Mesendoderm (in vitro differentiated cells): ENCODE measurements around the gene FEM1B.

Experiments used
- DNase-seq: peaks from one replicate; pipeline ENCODE4 v3.0.0; 2013
- H2AK5ac ChIP-seq: 2 replicates; pipeline ENCODE4 v1.6.1; 2013; ENCODE audit warnings: low read length, inconsistent platforms
- H2BK120ac ChIP-seq: 2 replicates; pipeline ENCODE4 v1.6.1; 2013; ENCODE audit warnings: low read depth, mild to moderate bottlenecking, low read length, moderate library complexity, mixed read lengths
- H2BK15ac ChIP-seq: replicated peaks from 2 replicates; pipeline ENCODE4 v1.6.1; 2013; ENCODE audit warnings: low read depth, mild to moderate bottlenecking, moderate library complexity
- H2BK5ac ChIP-seq: 2 replicates; pipeline ENCODE4 v1.6.1; 2013; ENCODE audit warnings: low read length, inconsistent platforms
- H3K18ac ChIP-seq: 2 replicates; pipeline ENCODE4 v1.6.1; 2013; ENCODE audit warnings: mild to moderate bottlenecking, low read length, mixed read lengths
- H3K23ac ChIP-seq: one replicate; pipeline ENCODE4 v1.6.1; 2013; ENCODE audit warnings: low read length
- H3K27ac ChIP-seq: 2 replicates; pipeline ENCODE4 v1.5.1; 2013; ENCODE audit warnings: low read depth, mild to moderate bottlenecking, inconsistent platforms, low read length, moderate library complexity
- H3K27me3 ChIP-seq: 2 replicates; pipeline ENCODE4 v1.6.1; 2013; ENCODE audit warnings: low read length, control low read depth, mild to moderate bottlenecking, inconsistent platforms; ENCODE audit not compliant: insufficient read depth, poor library complexity
- H3K36me3 ChIP-seq: 2 replicates; pipeline ENCODE4 v1.6.1; 2013; ENCODE audit warnings: low read length, inconsistent platforms; ENCODE audit not compliant: control insufficient read depth, insufficient read depth
- H3K4ac ChIP-seq: one replicate; pipeline ENCODE4 v1.6.1; 2013; ENCODE audit warnings: low read depth, mild to moderate bottlenecking, low read length, moderate library complexity
- H3K4me1 ChIP-seq: 2 replicates; pipeline ENCODE4 v1.6.1; 2013; ENCODE audit warnings: low read depth, low read length, inconsistent platforms; ENCODE audit not compliant: control insufficient read depth
- H3K4me2 ChIP-seq: 2 replicates; pipeline ENCODE4 v1.6.1; 2013; ENCODE audit warnings: low read length
- H3K4me3 ChIP-seq: 2 replicates; pipeline ENCODE4 v1.5.1; 2013; ENCODE audit warnings: mild to moderate bottlenecking, low read length
- H3K56ac ChIP-seq: one replicate; pipeline ENCODE4 v1.6.1; 2013; ENCODE audit warnings: low read length
- H3K79me1 ChIP-seq: 2 replicates; pipeline ENCODE4 v1.6.1; 2013; ENCODE audit warnings: low read length, inconsistent platforms
- H3K79me2 ChIP-seq: 2 replicates; pipeline ENCODE4 v1.6.1; 2013; ENCODE audit warnings: mild to moderate bottlenecking, low read length; ENCODE audit not compliant: control insufficient read depth, insufficient read depth
- H3K9ac ChIP-seq: 2 replicates; pipeline ENCODE4 v1.6.1; 2013; ENCODE audit warnings: low read length, inconsistent platforms
- H4K5ac ChIP-seq: one replicate; pipeline ENCODE4 v1.6.1; 2013; ENCODE audit warnings: low read length
- H4K8ac ChIP-seq: one replicate; pipeline ENCODE4 v1.6.1; 2013; ENCODE audit warnings: low read depth, mild to moderate bottlenecking, control low read depth, low read length, moderate library complexity
- WGBS: extraction: QIAGEN DNeasy Blood & Tissue Kit; methylation state at CpG from one replicate; pipeline ENCODE4 v1.1.7; 2013; ENCODE audit warnings: low lambda C conversion rate, missing lambda C conversion rate; ENCODE audit not compliant: insufficient coverage; ENCODE audit errors: extremely low coverage; 5-methylcytosine and 5-hydroxymethylcytosine counted together

The FEM1B gene

DNA sequence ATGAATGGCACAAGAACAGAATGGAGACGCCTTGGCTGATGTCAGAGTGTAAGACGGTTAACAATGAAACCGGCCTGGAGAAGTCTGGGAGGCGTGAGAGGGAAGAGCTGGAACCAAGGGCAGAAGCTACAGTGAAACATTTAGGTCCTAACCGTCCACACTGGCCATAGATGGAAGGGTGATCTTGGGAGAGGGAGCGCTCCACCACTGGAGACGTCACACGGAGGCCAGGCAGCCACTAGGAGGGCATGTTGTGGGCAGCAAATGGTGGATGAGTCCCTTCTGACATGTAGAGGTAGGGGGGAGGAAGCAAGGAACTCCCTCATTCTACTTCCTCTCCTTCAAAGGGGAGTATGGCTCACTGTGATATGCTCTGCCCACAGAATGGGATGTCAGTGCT is 23.8 kb downstream of the FEM1B start:
- H3K79me2 ChIP-seq = no peaks in the 10 kb centered on the region
- no peak overlapping the region for H3K9ac ChIP-seq
- H3K4ac ChIP-seq = no peak overlapping the region
- no peaks in the 10 kb centered on the region for H3K27me3 ChIP-seq
- no peak overlapping the region for H3K56ac ChIP-seq
- no peak overlapping the region for H2BK15ac ChIP-seq
- H3K23ac ChIP-seq = no peak overlapping the region
- no peaks in the 10 kb centered on the region for H3K79me1 ChIP-seq
- no peak overlapping the region for H3K4me2 ChIP-seq
- no peak overlapping the region for H3K27ac ChIP-seq
- H3K18ac ChIP-seq = no peak overlapping the region
- no peak overlapping the region for H3K4me3 ChIP-seq
- peaks cover 7% of the 10 kb centered on the region for H3K4me1 ChIP-seq
- no peak overlapping the region for H2AK5ac ChIP-seq
- no peaks in the 10 kb centered on the region for H3K36me3 ChIP-seq
- H4K5ac ChIP-seq = no peak overlapping the region
- no peak overlapping the region for H4K8ac ChIP-seq
- no peak overlapping the region for H2BK120ac ChIP-seq
- no CpG with 5 or more reads among the region's 8 CpGs for WGBS
- no peak for DNase-seq
- H2BK5ac ChIP-seq = no peak overlapping the region

DNA sequence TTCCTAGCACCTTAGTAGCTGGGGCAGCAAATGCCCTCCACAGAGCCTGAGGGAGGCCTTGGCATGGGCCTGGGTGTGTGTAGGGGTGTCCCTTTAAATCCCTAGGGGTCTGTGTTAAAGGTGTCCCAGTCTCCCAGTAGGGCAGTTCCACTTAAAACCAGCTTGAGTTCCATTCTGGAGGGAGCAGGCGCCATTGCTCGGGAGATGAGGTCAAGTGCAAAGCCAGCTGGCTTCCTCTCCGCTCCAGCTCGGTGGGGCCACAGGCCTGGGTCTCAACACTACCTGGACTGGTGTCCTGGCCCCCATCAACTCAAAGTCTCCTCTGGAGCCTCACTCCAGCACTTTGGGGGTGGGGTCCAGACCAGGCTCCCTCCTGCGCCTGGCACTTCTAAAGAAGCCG is 25.2 kb downstream of the FEM1B start:
- H3K36me3 ChIP-seq = no peaks in the 10 kb centered on the region

GRCh38 chr15:68303134-68303533 is 25.6 kb downstream of the FEM1B start:
- no peak for DNase-seq
- Histone ChIP-seq H3K4ac (no peak overlapping the region), H3K79me1 (no peaks in the 10 kb centered on the region), H3K27me3 (no peaks in the 10 kb centered on the region), H3K4me3 (no peak overlapping the region), H3K23ac (no peak overlapping the region), H2BK15ac (no peak overlapping the region), H3K4me2 (no peak overlapping the region), H3K56ac (no peak overlapping the region), H4K5ac (no peak overlapping the region), H4K8ac (no peak overlapping the region), H2BK120ac (no peak overlapping the region), H2AK5ac (no peak overlapping the region), H3K27ac (no peak overlapping the region), H3K18ac (no peak overlapping the region), H3K36me3 (no peaks in the 10 kb centered on the region), H3K9ac (no peak overlapping the region), H3K79me2 (no peaks in the 10 kb centered on the region), H2BK5ac (no peak overlapping the region), H3K4me1 (peaks cover 7% of the 10 kb centered on the region)
- WGBS = no CpG with 5 or more reads among the region's 2 CpGs

More for the DNA sequence above, 25.2 kb downstream of the FEM1B start:
- Histone ChIP-seq H3K27me3 (no peaks in the 10 kb centered on the region), H2BK15ac (no peak overlapping the region), H3K23ac (no peak overlapping the region), H2BK120ac (no peak overlapping the region), H3K18ac (no peak overlapping the region), H4K5ac (no peak overlapping the region), H3K4me1 (peaks cover 7% of the 10 kb centered on the region), H3K4me2 (no peak overlapping the region), H3K4me3 (no peak overlapping the region), H3K79me2 (no peaks in the 10 kb centered on the region), H2AK5ac (no peak overlapping the region), H4K8ac (no peak overlapping the region), H3K4ac (no peak overlapping the region), H3K9ac (no peak overlapping the region), H3K27ac (no peak overlapping the region), H3K79me1 (no peaks in the 10 kb centered on the region), H3K56ac (no peak overlapping the region), H2BK5ac (no peak overlapping the region)
- no peak for DNase-seq
- WGBS = no CpG with 5 or more reads among the region's 6 CpGs

GRCh38 chr15:68303560-68304436 is 26.3 kb downstream of the FEM1B start:
- Histone ChIP-seq H3K27ac (no peak overlapping the region), H3K4me2 (no peak overlapping the region), H4K8ac (no peak overlapping the region), H3K23ac (no peak overlapping the region), H3K18ac (no peak overlapping the region), H3K56ac (peak overlapping the region; percentile 63), H3K27me3 (no peaks in the 10 kb centered on the region), H3K4me1 (peaks cover 7% of the 10 kb centered on the region), H3K79me1 (no peaks in the 10 kb centered on the region), H3K36me3 (no peaks in the 10 kb centered on the region), H2AK5ac (no peak overlapping the region), H2BK15ac (no peak overlapping the region), H3K4me3 (no peak overlapping the region), H3K4ac (no peak overlapping the region), H2BK120ac (no peak overlapping the region), H4K5ac (no peak overlapping the region), H3K79me2 (no peaks in the 10 kb centered on the region), H3K9ac (peak overlapping the region; percentile 6), H2BK5ac (no peak overlapping the region)
- no peak for DNase-seq
- WGBS = no CpG with 5 or more reads among the region's 15 CpGs

GRCh38 chr15:68304589-68305337 is 27.2 kb downstream of the FEM1B start:
- Histone ChIP-seq H3K4me3 (no peak overlapping the region), H2BK15ac (no peak overlapping the region), H3K27ac (no peak overlapping the region), H4K8ac (no peak overlapping the region), H3K56ac (peak overlapping the region; percentile 69), H3K4me2 (no peak overlapping the region), H3K27me3 (no peaks in the 10 kb centered on the region), H3K4me1 (peaks cover 7% of the 10 kb centered on the region), H3K4ac (no peak overlapping the region), H4K5ac (no peak overlapping the region), H3K18ac (no peak overlapping the region), H2AK5ac (no peak overlapping the region), H3K79me1 (no peaks in the 10 kb centered on the region), H3K23ac (no peak overlapping the region), H3K79me2 (no peaks in the 10 kb centered on the region), H3K36me3 (no peaks in the 10 kb centered on the region), H2BK5ac (no peak overlapping the region), H3K9ac (peak overlapping the region; percentile 28), H2BK120ac (no peak overlapping the region)
- peak; percentile 90 for DNase-seq
- WGBS = no CpG with 5 or more reads among the region's 15 CpGs
